HPDE6-E6E7 (cell line): ENCODE results near the gene POU4F3.
A peak's percentile ranks its signal among the peaks of the same experiment; 100 is the strongest.
"Not testable (repeated sequence)": the region's sequence is repeated elsewhere in the genome, so short reads cannot be mapped to it uniquely, and the experiment has no call there.

Experiments
- DNase-seq: peaks from one replicate; pipeline ENCODE4 v3.0.0; 2011; ENCODE audit warnings: missing footprints; ENCODE audit errors: extremely low spot score

POU4F3 gene

GRCh38 chr5:146338774-146339714 lies at the start of gene POU4F3:
Gene POU4F3 (plus strand): TSS chr5:146338839. CDS start chr5:146339113, 274 bp downstream.
- DNase-seq = no peak

GRCh38 chr5:146290318-146290717 lies 48.3 kb upstream of the POU4F3 start:
- no peak for DNase-seq

GRCh38 chr5:146291421-146292074 lies 47.1 kb upstream of the POU4F3 start:
- peak; percentile 17 for DNase-seq

- no peak for DNase-seq
Observed at GRCh38 chr5:146296245-146296644, 42.4 kb upstream of the POU4F3 start.

- DNase-seq = not testable (repeated sequence)
Observed at GRCh38 chr5:146298920-146299319, 39.7 kb upstream of the POU4F3 start.

GRCh38 chr5:146301626-146302025 lies 37.0 kb upstream of the POU4F3 start:
- DNase-seq = no peak

GRCh38 chr5:146302406-146302805 lies 36.2 kb upstream of the POU4F3 start:
- DNase-seq = no peak

GRCh38 chr5:146306838-146307237 lies 31.8 kb upstream of the POU4F3 start:
- DNase-seq = no peak

- DNase-seq = no peak
Observed at GRCh38 chr5:146307796-146308195, 30.8 kb upstream of the POU4F3 start.

- no peak for DNase-seq
Observed at GRCh38 chr5:146310540-146310939, 28.1 kb upstream of the POU4F3 start.

GRCh38 chr5:146311278-146311677 lies 27.4 kb upstream of the POU4F3 start:
- no peak for DNase-seq

GRCh38 chr5:146313027-146313426 lies 25.6 kb upstream of the POU4F3 start:
- no peak for DNase-seq

- no peak for DNase-seq
Observed at GRCh38 chr5:146321571-146321970, 17.1 kb upstream of the POU4F3 start.

- no peak for DNase-seq
Observed at GRCh38 chr5:146327257-146327870, 11.3 kb upstream of the POU4F3 start.

GRCh38 chr5:146327989-146328388 lies 10.7 kb upstream of the POU4F3 start:
- DNase-seq = no peak

- DNase-seq = no peak
Observed at GRCh38 chr5:146329697-146330096, 8.9 kb upstream of the POU4F3 start.

- no peak for DNase-seq
Observed at GRCh38 chr5:146331423-146331822, 7.2 kb upstream of the POU4F3 start.

- DNase-seq = no peak
Observed at GRCh38 chr5:146334074-146334533, 4.5 kb upstream of the POU4F3 start.

GRCh38 chr5:146336197-146336596 lies 2.4 kb upstream of the POU4F3 start:
- no peak for DNase-seq

GRCh38 chr5:146337264-146337904 lies 1.3 kb upstream of the POU4F3 start:
- no peak for DNase-seq

GRCh38 chr5:146337928-146338327 lies 711 bp upstream of the POU4F3 start:
- DNase-seq = no peak

GRCh38 chr5:146339715-146340259 lies 1.1 kb downstream of the POU4F3 start:
- DNase-seq = no peak
